Mammary epithelial cell (primary cell): ENCODE data around the gene H6PD.

Experiments used
- CTCF ChIP-seq, 2 donors: IDR thresholded peaks in 1 of 2; conservative IDR thresholded peaks in 1 of 2; 2 replicates each; pipeline ENCODE4 v1.5.1; 2011 to 2012; ENCODE audit warnings: inconsistent platforms in 2 of 2, low read length in 2 of 2, mild to moderate bottlenecking in 2 of 2, control low read depth in 1 of 2, low read depth in 1 of 2; ENCODE audit not compliant: insufficient read depth in 1 of 2; ENCODE audit errors: extremely low read depth in 1 of 2
- EZH2 ChIP-seq: IDR thresholded peaks from 2 replicates; pipeline ENCODE4 v1.6.1; 2012; ENCODE audit warnings: low read length, inconsistent platforms, borderline replicate concordance

- TF ChIP-seq CTCF (conservative IDR thresholded peaks at IDR 0.05 in 1 of 2, IDR thresholded peaks at IDR 0.05 in 1 of 2; ENCODE audit: extremely low read depth in 1 of 2, insufficient read depth in 1 of 2, low read depth in 1 of 2, low read length in 2 of 2) = no peak
- TF ChIP-seq EZH2 = no peak
These were observed 35.8 kb downstream of the H6PD start for GRCh38 chr1:9270290-9270883.
